Uterus (tissue), 4 donors: Measurements from ENCODE around the gene SHH. TPM values are rescaled to one million over a fixed set of nuclear protein-coding genes. Genes with fewer than 3 reads are reported as not detected.

ENCODE experiments used
- DNase-seq, 2 donors: peaks; one replicate each; pipeline ENCODE4 v3.0.0-alpha.2; 2019 to 2020
- H3K27ac ChIP-seq, 2 donors: fragments of 200-600 bp; sonication (generic); 1 replicate in 1 of 2; 2 replicates in 1 of 2; pipeline ENCODE4 v1.5.1; 2016 to 2018
- H3K27me3 ChIP-seq, 2 donors: fragments of 200-600 bp; sonication (generic); one replicate each; pipeline ENCODE4 v1.5.1; 2018 to 2019; ENCODE audit warnings: control low read depth in 1 of 2
- H3K36me3 ChIP-seq, 2 donors: fragments of 200-600 bp; sonication (generic); one replicate each; pipeline ENCODE4 v1.5.1; 2019; ENCODE audit warnings: control low read depth in 1 of 2
- H3K4me1 ChIP-seq, 2 donors: fragments of 200-600 bp; sonication (generic); one replicate each; pipeline ENCODE4 v1.5.1; 2018 to 2019; ENCODE audit warnings: control low read depth in 1 of 2
- H3K4me3 ChIP-seq, 2 donors: fragments of 200-600 bp; sonication (generic); 1 replicate in 1 of 2; 2 replicates in 1 of 2; pipeline ENCODE4 v1.5.1; 2018 to 2019; ENCODE audit warnings: mild to moderate bottlenecking in 1 of 2
- H3K9me3 ChIP-seq, 2 donors: fragments of 200-600 bp; sonication (generic); one replicate each; pipeline ENCODE4 v1.5.1; 2019; ENCODE audit warnings: control low read depth in 1 of 2
- POLR2A ChIP-seq, 2 donors: fragments of 450-650 bp; IDR thresholded peaks; one replicate each; pipeline ENCODE4 v1.6.1; 2016; ENCODE audit warnings: antibody characterized with exemption in 2 of 2, mild to moderate bottlenecking in 1 of 2, moderate library complexity in 1 of 2
- intact Hi-C: fragments of 100-400 bp; cut with DNase I; formaldehyde crosslinking; loops from one replicate; pipeline ENCODE4 v1.15.1; 2023; ENCODE audit warnings: low total_unique reads
- total RNA-seq, 4 donors: library from RNA; depleted of rRNA in 3 of 4; stranded (reverse); fragments of >200 nt in 3 of 4; gene quantifications; one replicate each; pipeline versions ENCODE4 v1.1.0 to v1.2.4, GENCODE V29; 2014 to 2023
- TF ChIP-seq, protein P1 (sequence below), 4 experiments: fragments of 200-600 bp in 2 of 4; fragments of 450-650 bp in 2 of 4; sonication (generic) in 2 of 4; IDR thresholded peaks; one replicate each; pipeline ENCODE4 v1.5.1; 2016 to 2019; ENCODE audit warnings: antibody characterized with exemption in 4 of 4, mild to moderate bottlenecking in 2 of 4, moderate library complexity in 1 of 4
- donor health status: DM: yes; HTN: yes; CAD: no.

Gene SHH
- total RNA-seq, 4 donors from 2014 or later, result 0.62 TPM; not detected in 3

GRCh38 chr7:155773531-155773930 lies 38.7 kb downstream of the SHH start:
- Histone ChIP-seq H3K27ac (no peak overlapping the region), H3K9me3 (no peaks in the 10 kb centered on the region), H3K4me1 (peaks cover 0 to 12% of the 10 kb centered on the region in 2 donors), H3K36me3 (no peaks in the 10 kb centered on the region), H3K27me3 (no peaks in the 10 kb centered on the region), H3K4me3 (no peak overlapping the region)
- no peak for TF ChIP-seq POLR2A (IDR thresholded peaks at IDR 0.05)
- TF ChIP-seq, protein P1, sequence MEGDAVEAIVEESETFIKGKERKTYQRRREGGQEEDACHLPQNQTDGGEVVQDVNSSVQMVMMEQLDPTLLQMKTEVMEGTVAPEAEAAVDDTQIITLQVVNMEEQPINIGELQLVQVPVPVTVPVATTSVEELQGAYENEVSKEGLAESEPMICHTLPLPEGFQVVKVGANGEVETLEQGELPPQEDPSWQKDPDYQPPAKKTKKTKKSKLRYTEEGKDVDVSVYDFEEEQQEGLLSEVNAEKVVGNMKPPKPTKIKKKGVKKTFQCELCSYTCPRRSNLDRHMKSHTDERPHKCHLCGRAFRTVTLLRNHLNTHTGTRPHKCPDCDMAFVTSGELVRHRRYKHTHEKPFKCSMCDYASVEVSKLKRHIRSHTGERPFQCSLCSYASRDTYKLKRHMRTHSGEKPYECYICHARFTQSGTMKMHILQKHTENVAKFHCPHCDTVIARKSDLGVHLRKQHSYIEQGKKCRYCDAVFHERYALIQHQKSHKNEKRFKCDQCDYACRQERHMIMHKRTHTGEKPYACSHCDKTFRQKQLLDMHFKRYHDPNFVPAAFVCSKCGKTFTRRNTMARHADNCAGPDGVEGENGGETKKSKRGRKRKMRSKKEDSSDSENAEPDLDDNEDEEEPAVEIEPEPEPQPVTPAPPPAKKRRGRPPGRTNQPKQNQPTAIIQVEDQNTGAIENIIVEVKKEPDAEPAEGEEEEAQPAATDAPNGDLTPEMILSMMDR (IDR thresholded peaks at IDR 0.05), result no peak
- DNase-seq, result no peak
- intact Hi-C loops, result no loop called here

DNA sequence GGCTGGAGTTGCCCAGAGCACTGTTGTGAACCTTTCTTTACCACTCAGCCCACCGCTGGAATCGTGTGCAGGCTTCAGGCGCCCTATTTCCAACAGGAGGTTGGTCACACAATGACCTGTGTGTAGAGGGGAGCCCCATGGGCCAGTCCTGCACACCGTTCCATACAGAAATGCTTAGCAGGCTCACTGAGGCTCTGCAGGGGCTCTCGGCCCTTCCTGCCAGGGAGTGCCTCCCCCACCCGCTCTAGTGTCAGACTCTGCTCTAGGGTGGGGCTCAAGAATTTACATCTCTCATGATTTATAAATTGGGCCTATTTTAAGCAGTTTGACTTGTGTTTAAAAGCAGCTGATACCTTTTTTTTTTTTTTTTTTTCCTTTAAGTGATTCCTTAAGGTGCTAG lies 42.0 kb downstream of the SHH start:
- Histone ChIP-seq H3K27ac (peak overlapping the region; percentile 83 to 86), H3K4me1 (peaks cover 0 to 12% of the 10 kb centered on the region in 2 donors), H3K4me3 (peak overlapping the region in 1 of 2 donors; percentile 3), H3K9me3 (no peaks in the 10 kb centered on the region), H3K36me3 (no peaks in the 10 kb centered on the region), H3K27me3 (no peaks in the 10 kb centered on the region)
- no peak for TF ChIP-seq POLR2A (IDR thresholded peaks at IDR 0.05)
- TF ChIP-seq, protein P1 (IDR thresholded peaks at IDR 0.05), result no peak
- peak in 1 of 2 donors; percentile 31 for DNase-seq
- intact Hi-C loops, result no loop called here

DNA sequence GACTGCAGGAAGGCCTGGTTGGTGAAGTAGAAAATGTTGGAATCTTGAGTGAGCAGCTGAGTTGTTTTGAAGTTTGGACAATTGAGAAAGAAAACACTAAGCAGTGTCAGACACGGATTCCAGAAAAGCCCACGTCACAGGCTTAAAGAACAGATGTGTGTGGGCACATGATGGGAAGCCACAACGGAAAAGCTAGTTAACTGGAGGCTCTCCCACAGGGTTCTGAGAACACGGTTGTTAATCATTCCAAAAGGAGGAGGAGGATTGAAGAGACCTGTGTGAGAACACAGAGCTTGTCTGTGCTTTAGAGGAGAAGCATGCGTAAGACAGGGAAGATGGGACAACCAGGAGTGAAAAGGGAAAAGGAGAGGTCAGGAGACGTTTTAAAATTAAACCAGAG lies 42.6 kb downstream of the SHH start:
- H3K27me3 ChIP-seq, result no peaks in the 10 kb centered on the region
- H3K36me3 ChIP-seq, result no peaks in the 10 kb centered on the region
- H3K4me1 ChIP-seq, result peaks cover 0 to 12% of the 10 kb centered on the region in 2 donors
- intact Hi-C loops, result loop anchor here (10.0 kb wide), 1 partner anchor 175 kb away; no protein-coding TSS in a partner anchor
- H3K9me3 ChIP-seq, result no peaks in the 10 kb centered on the region
- DNase-seq, result peak; percentile 66 to 82
- H3K4me3 ChIP-seq, result no peak overlapping the region
- TF ChIP-seq, protein P1 (IDR thresholded peaks at IDR 0.05), result peak in 1 of 4 experiments; percentile 8
- TF ChIP-seq POLR2A (IDR thresholded peaks at IDR 0.05), result no peak
- H3K27ac ChIP-seq, result peak overlapping the region; percentile 83 to 86

DNA sequence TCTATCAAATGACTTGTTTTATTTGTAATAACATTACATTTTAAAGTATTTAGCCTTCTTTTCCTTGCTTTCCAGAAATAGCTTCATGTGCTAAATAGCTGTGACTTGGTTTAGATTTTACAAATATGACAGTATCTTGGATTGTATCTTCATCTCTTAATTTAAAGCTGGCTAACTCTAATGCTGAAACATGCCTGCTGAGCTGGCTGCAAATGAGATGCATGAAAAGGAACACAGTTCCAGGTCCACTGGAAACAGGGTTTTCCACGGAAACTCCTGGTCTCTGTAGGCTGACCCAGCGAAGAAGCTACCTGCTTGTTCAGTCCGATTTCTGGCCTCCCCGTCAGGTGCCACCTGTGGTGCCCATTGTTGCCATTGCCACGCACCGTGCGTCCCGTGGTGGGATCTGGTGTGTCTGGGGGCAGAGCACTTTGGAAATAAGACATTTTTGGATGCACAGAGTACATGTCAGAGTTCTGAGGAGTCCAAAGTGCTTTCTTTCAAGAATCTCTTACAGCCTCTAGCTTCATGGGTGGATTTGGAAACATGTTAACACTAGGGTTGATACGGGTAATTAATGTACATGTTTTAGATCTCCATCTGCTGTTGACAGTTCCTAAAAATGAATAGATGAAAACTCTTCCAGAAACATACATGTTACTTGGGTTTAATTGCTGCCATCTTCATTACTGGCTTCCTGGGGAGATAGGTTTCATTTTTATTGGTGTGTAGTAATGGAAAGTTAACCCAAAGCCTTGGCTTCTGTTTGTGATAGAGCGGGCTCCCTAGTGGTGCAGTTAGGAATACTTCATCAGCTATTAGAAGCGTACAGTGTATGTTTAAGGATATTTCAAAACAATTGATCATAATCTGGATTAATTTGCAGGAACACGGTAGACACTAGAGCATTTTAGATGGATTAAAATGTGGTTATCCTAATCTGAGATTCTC lies 45.0 kb downstream of the SHH start:
- TF ChIP-seq, protein P1 (IDR thresholded peaks at IDR 0.05), result no peak
- no peak for TF ChIP-seq POLR2A (IDR thresholded peaks at IDR 0.05)
- Histone ChIP-seq H3K4me1 (peaks cover 0 to 12% of the 10 kb centered on the region in 2 donors), H3K4me3 (no peak overlapping the region), H3K36me3 (no peaks in the 10 kb centered on the region), H3K27me3 (no peaks in the 10 kb centered on the region), H3K9me3 (no peaks in the 10 kb centered on the region), H3K27ac (no peak overlapping the region)
- intact Hi-C loops, result loop anchor here (10.0 kb wide), 1 partner anchor 172 kb away; no protein-coding TSS in a partner anchor
- DNase-seq, result no peak

DNA sequence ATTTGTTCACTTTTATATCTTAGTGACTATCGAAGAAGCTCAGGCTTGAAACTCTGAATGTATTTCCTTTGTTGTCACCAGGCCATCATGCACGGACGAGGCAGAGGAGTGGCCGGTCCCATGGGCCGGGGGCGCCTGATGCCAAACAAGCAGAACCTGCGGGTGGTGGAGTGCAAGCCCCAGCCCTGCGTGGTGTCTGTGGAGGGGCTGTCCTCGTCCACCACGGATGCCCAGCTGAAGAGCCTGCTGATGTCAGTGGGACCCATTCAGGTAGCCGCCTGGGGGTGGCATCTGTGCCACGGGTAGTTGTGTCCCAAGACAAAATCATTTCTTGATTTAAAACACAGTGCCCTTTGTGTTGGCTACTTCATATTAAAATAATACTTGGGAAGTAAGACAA lies 45.9 kb downstream of the SHH start:
- no peak overlapping the region for H3K27ac ChIP-seq
- no peak overlapping the region for H3K4me3 ChIP-seq
- intact Hi-C loops, result loop anchor here (10.0 kb wide), 1 partner anchor 172 kb away; no protein-coding TSS in a partner anchor
- H3K9me3 ChIP-seq, result no peaks in the 10 kb centered on the region
- H3K4me1 ChIP-seq, result peaks cover 0 to 9% of the 10 kb centered on the region in 2 donors
- H3K27me3 ChIP-seq, result no peaks in the 10 kb centered on the region
- no peak for TF ChIP-seq POLR2A (IDR thresholded peaks at IDR 0.05)
- TF ChIP-seq, protein P1 (IDR thresholded peaks at IDR 0.05), result no peak
- no peak for DNase-seq
- no peaks in the 10 kb centered on the region for H3K36me3 ChIP-seq
